ENCODE measurements around the gene RHOB. TPM values are rescaled to one million over a fixed set of nuclear protein-coding genes. Genes with fewer than 3 reads are reported as not detected.
"Not testable (repeated sequence)": the region's sequence is repeated elsewhere in the genome, so short reads cannot be mapped to it uniquely, and the experiment has no call there.

RHOB gene
- polyA plus RNA-seq, 3 donors, result 70.6 to 93.3 (median 81.6) TPM

GRCh38 chr2:20488201-20488641 lies 41.3 kb downstream of the RHOB start:
- DNase-seq (ENCODE audit: low read depth in 3 of 3, low spot score in 2 of 3), result no peak

- no peak for DNase-seq (ENCODE audit: low read depth in 3 of 3, low spot score in 2 of 3)
These were observed 41.9 kb downstream of the RHOB start for GRCh38 chr2:20488782-20489181.

- no peak for DNase-seq (ENCODE audit: low read depth in 3 of 3, low spot score in 2 of 3)
These were observed 43.7 kb downstream of the RHOB start for GRCh38 chr2:20490300-20491181.

GRCh38 chr2:20491739-20492531 lies 45.1 kb downstream of the RHOB start:
- DNase-seq (ENCODE audit: low read depth in 3 of 3, low spot score in 2 of 3), result no peak

- not testable (repeated sequence) for DNase-seq (ENCODE audit: low read depth in 3 of 3, low spot score in 2 of 3)
These were observed 46.2 kb downstream of the RHOB start for GRCh38 chr2:20493095-20493494.

- no peak for DNase-seq (ENCODE audit: low read depth in 3 of 3, low spot score in 2 of 3)
These were observed 47.4 kb downstream of the RHOB start for GRCh38 chr2:20494241-20494640.

- DNase-seq (ENCODE audit: low read depth in 3 of 3, low spot score in 2 of 3), result no peak
These were observed 49.4 kb downstream of the RHOB start for GRCh38 chr2:20496076-20496872.

- DNase-seq (ENCODE audit: low read depth in 3 of 3, low spot score in 2 of 3), result no peak
These were observed 50.1 kb downstream of the RHOB start for GRCh38 chr2:20496942-20497341.

Other genes starting within 250 kb of the RHOB start
- gene SDC1, start 221.9 kb upstream of the RHOB start, polyA plus RNA-seq (ENCODE audit: insufficient read length in 3 of 3), result 10 to 100 TPM; 19.7 to 24.1 (median 20.2) TPM
- 100 to 1,000 TPM; 109 to 113 (median 112) TPM for gene PUM2, start 96.2 kb upstream of the RHOB start, polyA plus RNA-seq (ENCODE audit: insufficient read length in 3 of 3)
- gene HS1BP3, start 204.0 kb downstream of the RHOB start, polyA plus RNA-seq (ENCODE audit: insufficient read length in 3 of 3), result 10 to 100 TPM; 15.3 to 20.2 (median 16.5) TPM
- gene GDF7, start 220.1 kb downstream of the RHOB start, polyA plus RNA-seq (ENCODE audit: insufficient read length in 3 of 3), result 1 to 10 TPM; 1.9 to 4.0 (median 3.8) TPM

Data from right renal cortex interstitium (tissue), 3 donors.